ENCODE data around the gene SP6. TPM values are rescaled to one million over a fixed set of nuclear protein-coding genes. Genes with fewer than 3 reads are reported as not detected.

Gene SP6
- total RNA-seq, 4 donors from 2014 or later: 0.30 to 1.3 (median 0.71) TPM

DNA sequence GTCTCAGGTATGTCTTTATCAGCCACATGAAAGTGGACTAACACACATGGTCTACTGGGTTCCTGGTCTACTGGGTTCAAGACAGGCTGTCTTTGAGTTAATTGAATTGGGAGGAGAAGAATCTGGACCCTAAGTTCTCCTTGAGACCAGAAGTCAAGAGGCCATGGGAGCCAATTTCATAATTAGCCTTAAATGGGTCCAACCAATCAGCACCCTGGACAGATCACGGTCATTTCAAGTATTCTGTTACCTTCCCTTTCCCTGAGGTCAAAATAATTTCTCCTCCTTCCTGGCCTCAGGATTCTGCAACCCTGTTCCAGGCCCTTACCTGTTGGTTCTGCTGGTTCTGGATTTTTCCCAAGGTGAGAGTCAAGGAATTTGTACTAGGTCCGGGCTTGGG, 53.2 kb downstream of the SP6 start:
- WGBS, 2 donors: 53 to 60% methylated on average over 2 of the region's 2 CpGs
- Histone ChIP-seq H3K36me3 (no peaks in the 10 kb centered on the region), H3K9me3 (no peaks in the 10 kb centered on the region), H3K4me3 (no peak overlapping the region), H3K4me1 (no peaks in the 10 kb centered on the region), H3K27me3 (peaks cover 0 to 18% of the 10 kb centered on the region in 2 donors), H3K27ac (no peak overlapping the region)
- TF ChIP-seq EP300 (IDR thresholded peaks at IDR 0.05) (no peak), POLR2A (IDR thresholded peaks at IDR 0.05) (no peak)
- TF ChIP-seq, protein P1, sequence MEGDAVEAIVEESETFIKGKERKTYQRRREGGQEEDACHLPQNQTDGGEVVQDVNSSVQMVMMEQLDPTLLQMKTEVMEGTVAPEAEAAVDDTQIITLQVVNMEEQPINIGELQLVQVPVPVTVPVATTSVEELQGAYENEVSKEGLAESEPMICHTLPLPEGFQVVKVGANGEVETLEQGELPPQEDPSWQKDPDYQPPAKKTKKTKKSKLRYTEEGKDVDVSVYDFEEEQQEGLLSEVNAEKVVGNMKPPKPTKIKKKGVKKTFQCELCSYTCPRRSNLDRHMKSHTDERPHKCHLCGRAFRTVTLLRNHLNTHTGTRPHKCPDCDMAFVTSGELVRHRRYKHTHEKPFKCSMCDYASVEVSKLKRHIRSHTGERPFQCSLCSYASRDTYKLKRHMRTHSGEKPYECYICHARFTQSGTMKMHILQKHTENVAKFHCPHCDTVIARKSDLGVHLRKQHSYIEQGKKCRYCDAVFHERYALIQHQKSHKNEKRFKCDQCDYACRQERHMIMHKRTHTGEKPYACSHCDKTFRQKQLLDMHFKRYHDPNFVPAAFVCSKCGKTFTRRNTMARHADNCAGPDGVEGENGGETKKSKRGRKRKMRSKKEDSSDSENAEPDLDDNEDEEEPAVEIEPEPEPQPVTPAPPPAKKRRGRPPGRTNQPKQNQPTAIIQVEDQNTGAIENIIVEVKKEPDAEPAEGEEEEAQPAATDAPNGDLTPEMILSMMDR (IDR thresholded peaks at IDR 0.05): no peak
- DNase-seq (ENCODE audit: low spot score in 2 of 2): no peak

Other genes with a start within 250 kb of the SP6 start
- 100 to 1,000 TPM; 164 to 205 (median 181) TPM for gene KPNB1, start 201.2 kb downstream of the SP6 start, total RNA-seq
- gene TBKBP1, start 157.0 kb downstream of the SP6 start, total RNA-seq: 10 to 100 TPM in 2 of 4 donors, 1 to 10 TPM in 2; 6.3 to 24.6 (median 9.8) TPM
- 1 to 10 TPM in 3 of 4 donors, not detected in 1; 1.9 to 3.3 (median 2.1) TPM for gene TBX21, start 117.9 kb downstream of the SP6 start, total RNA-seq
- 10 to 100 TPM in 2 of 4 donors, 1 to 10 TPM in 2; 8.6 to 19.5 (median 11.2) TPM for gene OSBPL7, start 29.4 kb downstream of the SP6 start, total RNA-seq
- 10 to 100 TPM; 23.4 to 33.4 (median 29.9) TPM for gene MRPL10, start 19.6 kb downstream of the SP6 start, total RNA-seq
- under 1 TPM in 1 of 4 donors, not detected in 3; 0.60 TPM for gene LRRC46, start 19.5 kb downstream of the SP6 start, total RNA-seq
- gene SCRN2, start 9.9 kb downstream of the SP6 start, total RNA-seq: 10 to 100 TPM; 49.8 to 68.6 (median 56.6) TPM
- gene SP2, start 45.1 kb upstream of the SP6 start, total RNA-seq: 1 to 10 TPM; 5.9 to 7.2 (median 7.1) TPM
- gene PNPO, start 90.4 kb upstream of the SP6 start, total RNA-seq: 10 to 100 TPM; 36.0 to 56.8 (median 51.2) TPM
- gene PRR15L, start 106.7 kb upstream of the SP6 start, total RNA-seq: not detected
- gene CDK5RAP3, start 120.0 kb upstream of the SP6 start, total RNA-seq: 100 to 1,000 TPM; 163 to 310 (median 200) TPM
- 10 to 100 TPM; 40.5 to 73.9 (median 62.2) TPM for gene COPZ2, start 186.6 kb upstream of the SP6 start, total RNA-seq
- 100 to 1,000 TPM; 216 to 327 (median 255) TPM for gene NFE2L1, start 197.2 kb upstream of the SP6 start, total RNA-seq